HG02571 (cell line): Measurements from ENCODE around the gene SHQ1.
"Not testable (repeated sequence)": the region's sequence is repeated elsewhere in the genome, so short reads cannot be mapped to it uniquely, and the experiment has no call there.

ENCODE experiments used
- ATAC-seq: cut with Tn5 transposase; IDR thresholded peaks from one replicate; pipeline ENCODE4 v1.9.1; 2021; ENCODE audit warnings: mild to moderate bottlenecking, moderate library complexity; ENCODE audit not compliant: unreplicated experiment

The SHQ1 gene

DNA sequence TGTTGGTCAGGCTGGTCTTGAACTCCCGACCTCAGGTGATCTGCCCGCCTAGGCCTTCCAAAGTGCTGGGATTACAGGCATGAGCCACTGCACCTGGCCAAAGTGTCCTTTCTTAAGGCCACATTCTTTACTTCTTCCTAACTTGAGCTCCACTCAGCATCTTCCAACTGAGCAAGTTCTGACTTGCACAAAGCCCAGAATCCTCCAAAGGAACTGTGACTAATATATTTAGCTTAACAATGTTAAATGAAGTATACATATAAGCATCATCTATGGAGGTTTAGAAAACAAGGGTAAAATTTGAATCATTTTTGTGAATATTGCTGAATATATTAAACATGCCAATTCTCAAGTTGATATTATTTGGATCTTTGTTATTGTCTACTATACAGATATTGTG, 93.7 kb downstream of the SHQ1 start:
- ATAC-seq = no peak

DNA sequence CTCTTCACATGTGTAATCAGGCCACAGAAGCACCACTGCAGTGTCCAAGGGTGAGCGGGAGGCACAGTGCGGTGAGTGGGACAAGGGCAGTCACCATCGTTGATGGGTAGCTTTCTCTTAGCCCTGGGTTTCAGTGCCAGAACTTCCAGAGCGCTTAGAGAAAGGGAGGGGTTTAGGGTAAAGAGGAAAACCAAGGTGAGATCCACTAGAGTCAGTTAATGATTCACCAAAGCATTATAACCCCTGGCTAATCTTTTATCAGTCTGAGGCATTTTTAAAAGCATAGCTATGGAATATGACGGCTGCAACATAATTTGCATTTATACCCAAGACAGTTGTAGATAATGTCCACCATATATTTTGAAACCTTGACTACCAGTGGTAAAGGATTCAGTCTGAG, 94.8 kb downstream of the SHQ1 start:
- ATAC-seq = no peak

DNA sequence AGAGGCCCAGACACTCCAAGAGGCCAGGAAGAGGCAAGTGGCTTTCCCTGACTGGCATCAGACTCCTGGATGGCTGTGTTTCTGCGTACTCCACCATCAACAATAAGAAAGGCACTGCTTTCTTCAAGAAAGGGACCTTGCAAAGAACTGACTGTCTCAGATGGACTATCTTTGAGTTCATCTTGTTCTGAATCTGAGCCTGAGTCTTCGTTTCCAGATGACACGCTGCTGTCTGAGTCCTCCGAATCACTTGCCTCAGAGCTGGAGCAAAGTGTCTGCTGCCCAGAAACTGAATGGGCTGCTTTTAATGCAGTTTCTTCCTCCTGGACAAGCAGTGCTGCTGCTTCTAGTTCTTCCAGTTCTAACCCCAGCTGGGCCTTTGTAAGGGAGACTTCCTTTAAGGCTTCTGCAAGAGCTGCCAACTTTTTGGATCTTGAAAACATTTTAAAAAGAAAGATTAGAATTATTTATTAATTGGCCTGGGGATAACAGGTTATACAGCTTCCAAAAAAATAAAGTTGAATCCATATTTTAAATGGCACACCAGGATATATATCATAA, 97.8 kb downstream of the SHQ1 start:
- ATAC-seq = no peak

DNA sequence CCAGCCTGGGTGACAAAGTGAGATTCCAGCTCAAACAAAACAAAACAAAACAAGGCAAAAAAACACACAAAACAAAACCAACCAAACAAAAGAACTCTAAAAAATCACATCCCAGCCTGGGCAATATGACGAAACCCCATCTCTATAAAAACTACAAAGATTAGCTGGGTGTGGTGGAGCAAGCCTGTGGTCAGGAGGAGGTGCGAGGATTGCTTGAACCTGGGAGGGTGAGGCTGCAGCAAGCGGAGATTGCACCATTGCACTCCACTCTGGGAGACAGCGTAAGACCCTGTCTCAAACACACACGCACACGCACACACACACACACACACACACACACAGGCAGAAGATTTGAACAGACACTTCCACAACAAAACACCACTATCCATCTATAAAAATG, 99.6 kb downstream of the SHQ1 start:
- no peak for ATAC-seq

DNA sequence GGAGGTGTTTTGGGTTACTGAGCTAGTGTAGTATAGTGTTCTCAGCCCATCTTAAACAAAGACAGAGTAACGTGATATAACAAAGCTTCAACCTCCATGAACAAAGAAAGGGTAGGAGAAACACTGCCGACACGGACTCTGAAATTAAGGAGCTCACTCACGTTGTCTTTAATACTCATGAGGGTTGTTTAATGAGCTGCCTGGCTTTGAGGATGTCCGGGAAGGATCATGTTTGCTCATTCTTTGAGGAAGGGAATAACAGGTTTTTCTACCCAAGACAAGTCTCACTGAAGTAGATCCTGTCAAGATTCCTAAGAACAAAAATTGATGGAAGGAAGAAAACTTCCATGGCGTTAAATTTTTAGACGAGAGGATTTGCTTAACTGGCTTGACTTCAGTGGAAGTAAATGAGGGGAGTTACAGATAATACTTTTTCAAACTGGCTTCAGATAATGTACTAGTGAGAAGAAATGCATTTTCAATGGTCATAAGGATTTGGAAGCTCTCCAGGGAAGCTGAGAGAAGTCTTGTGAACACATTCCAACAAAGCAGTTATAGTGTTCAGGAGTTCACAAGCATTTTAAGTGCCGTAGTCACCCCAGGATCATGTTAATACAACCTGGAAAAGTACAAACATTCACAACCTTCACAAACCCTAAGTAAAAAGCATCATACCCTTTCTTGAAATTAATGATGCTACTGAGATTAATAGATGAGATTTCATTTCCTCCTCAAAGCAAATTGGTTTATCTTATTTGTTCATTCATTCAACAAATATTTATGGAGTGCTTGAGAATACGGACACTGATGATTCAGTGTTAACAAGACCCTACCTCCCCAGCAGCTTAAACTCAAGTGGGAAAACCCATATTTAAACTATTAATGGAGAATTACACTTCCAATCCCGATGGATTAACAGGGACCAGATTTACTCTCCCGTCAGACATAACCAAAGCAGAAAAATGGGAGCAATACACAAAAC, 101.5 kb downstream of the SHQ1 start:
- ATAC-seq = no peak

DNA sequence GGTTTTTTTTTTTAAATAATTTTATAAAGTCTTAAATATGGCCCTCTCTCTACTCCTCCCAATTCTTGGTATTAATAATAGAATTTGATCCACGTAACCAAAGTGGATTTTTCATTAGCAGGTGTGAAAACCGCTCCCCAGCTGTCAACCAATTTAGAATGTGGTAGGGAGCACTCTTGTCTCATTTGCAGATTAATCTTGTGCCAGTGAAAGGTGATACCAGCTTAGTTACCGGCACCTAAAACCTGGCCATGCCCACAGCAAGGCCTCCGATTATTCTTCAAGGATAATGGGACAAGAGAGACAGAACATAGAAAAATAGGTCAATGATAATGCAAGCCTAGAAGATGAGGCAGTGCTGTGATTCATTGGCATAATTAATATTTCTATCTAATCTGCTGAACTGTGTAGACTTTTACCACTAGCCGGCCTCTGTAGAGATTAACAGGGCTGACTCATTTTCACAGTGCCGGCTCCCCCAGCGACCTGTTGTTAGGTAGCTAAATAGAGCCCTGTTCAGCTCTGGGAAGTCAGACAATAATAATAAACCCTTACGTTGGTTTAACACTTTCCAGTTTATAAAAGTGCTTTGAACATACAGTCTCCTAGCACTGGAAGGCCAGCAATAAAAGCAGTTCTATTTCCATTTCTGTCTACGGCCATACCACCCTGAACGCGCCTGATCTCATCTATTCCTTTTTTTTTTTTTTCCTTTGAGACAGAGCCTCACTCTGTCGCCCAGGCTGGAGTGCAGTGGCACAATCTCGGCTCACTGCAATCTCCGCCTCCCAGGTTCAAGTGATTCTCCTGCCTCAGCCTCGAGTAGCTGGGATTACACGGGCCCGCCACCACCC, 102.9 kb downstream of the SHQ1 start:
- ATAC-seq = no peak

DNA sequence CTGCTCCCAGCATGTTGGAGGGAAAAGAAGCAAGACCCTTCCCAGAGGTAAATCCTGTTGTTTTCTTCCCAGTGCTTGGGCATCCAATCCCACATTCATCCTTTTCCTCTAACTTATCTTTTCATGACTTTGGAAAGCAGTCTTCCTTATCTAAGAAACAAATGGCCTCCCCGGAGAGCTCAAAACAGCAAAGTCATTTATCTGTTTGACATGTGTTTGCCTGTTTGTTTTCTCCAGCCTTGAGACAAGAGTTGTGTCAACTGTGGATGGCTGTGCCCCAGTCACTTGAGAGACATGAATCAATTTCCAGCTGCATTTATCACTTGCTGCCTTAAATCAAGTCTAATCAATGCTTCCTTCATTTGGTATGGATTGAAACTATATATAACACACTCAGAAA, 103.9 kb downstream of the SHQ1 start:
- ATAC-seq = no peak

DNA sequence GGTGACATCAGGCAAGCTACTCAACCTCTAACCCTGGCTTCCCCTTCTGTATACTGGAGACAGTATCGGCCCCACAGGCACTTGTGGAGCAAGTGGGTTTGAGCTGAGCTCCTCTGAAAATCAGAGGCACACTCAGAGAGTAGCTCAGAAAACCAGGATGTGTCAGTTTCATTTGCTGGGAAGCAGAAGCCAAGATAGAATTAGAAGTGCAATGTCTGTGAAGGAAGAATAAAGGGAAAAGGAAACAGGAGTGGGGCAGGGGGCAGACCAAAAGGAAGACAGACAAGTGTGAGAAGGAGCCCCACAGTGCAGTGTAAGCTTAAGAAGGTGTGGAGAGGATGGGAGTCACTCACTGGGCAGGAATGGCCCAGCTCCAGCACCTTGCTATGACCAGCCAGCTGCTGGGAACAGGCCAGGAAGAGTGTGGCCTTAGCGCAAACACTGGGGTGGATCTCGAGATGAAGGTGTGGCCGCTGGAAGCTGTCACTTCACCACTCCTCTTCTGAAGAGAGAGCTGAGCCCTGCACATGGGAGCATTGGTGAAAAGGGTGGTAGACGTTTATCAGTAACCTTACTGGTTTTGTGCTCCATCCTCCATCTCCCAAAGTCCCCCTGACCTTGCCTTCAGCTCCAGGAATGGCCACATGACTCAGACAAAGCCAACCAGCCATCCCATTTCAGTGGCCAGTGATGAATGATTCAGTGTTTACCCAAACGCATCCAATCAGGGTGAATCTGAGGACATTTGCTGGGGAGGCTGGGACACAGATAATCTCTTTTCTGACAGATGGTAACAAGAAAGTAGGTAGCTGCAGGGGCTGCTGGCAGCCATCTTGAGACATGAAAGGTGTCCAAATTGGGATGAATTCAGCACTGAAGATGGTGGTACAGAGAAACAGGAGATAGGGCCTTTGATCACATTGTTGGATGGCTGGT, 108.4 kb downstream of the SHQ1 start:
- ATAC-seq = no peak

DNA sequence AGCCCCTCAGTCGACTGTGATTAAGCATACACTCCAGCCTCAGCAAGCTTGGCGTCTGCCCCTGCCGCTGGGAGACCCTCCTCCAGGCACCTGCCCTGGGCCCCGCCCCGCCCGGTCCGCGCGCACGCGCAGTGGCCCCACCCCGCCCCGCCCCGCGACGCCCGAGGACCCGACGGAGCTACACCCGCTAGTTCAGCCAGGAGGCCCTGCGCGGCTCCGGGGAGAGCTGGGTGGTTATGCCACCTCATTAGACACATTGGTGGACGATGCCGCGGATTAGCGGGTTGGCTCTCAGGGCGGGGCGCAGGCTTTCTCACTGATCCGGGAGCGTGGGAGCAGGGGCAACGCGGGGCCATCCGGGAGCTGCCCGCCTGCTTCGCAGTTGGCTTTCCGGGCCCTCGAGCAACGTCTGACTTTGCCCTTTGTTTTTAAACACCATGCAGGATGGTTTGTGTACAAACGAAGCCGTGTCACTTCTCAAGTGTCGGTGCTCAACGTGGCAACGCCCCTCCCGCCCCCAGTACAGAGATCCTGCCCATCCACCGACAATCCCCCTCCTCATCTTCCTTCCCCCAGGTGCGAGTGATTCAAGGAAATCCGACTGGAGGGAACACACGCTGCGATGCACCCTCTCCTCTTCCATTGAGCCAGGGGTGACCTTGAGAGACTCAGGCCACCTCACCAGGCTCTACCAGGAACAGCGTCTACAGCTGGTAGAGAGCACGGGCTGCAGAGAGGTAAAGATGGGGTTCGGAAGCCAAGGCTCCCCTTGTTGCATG, 109.3 kb downstream of the SHQ1 start:
- ATAC-seq = no peak

DNA sequence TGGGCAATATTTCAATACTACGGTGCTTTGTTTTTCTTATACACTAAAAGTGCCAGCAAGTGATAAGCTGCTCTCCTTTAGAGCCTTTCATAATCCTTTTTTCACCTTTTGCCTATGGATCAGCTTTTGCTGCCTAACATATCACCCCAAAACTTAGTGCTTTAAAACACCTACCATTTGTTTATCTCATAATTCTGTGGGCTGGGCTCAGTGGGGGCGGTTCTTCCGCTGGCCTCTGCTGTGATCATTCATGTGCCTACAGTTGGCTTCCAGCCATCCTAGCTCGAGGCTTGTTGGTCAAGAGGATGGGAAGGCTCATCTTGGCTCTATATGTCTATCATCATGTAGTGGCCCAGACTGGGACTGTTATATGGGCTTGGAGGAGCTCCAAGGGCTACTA, 113.2 kb downstream of the SHQ1 start:
- not testable (repeated sequence) for ATAC-seq

DNA sequence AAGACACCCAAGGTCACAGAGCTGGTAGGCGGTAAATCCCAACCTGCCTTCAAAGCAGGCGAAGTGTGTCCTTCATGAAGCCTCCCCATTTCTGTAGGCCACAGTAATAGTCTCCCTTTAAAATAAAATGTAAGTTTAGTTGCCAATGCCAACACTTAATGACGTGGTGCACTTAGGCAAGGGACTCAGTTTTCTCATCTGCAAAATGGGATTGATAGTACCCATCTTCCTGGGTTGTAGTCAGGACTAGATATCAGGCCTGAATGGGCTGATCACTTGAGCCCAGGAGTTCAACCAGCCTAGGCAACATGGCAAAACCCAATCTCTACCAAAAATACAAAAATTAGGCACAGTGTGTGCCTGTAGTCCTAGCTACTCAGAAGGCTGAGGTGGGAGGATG, 114.6 kb downstream of the SHQ1 start:
- ATAC-seq = no peak

DNA sequence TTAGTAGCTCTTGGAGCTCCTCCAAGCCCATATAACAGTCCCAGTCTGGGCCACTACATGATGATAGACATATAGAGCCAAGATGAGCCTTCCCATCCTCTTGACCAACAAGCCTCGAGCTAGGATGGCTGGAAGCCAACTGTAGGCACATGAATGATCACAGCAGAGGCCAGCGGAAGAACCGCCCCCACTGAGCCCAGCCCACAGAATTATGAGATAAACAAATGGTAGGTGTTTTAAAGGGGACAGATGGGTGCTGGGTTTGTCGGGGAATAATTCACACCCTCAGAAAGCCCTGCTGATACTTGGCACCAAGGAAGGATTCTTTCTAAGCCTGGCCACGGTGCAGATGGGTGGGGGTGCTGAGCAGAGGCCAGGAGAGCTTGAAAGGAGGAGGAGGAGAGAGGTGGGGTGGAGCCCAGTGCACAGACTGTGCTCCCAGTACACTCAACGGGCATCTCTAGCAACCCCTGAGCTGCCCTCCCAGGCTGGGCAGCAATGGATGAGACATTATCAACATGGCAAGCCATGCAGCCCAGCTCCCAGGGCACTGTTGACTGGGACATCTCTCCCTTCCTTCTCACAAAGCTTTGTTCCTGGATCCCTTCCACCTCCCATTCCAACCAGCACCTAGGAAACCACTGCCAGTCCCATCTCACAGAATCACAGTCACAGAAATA, 115.4 kb downstream of the SHQ1 start:
- ATAC-seq = not testable (repeated sequence)

DNA sequence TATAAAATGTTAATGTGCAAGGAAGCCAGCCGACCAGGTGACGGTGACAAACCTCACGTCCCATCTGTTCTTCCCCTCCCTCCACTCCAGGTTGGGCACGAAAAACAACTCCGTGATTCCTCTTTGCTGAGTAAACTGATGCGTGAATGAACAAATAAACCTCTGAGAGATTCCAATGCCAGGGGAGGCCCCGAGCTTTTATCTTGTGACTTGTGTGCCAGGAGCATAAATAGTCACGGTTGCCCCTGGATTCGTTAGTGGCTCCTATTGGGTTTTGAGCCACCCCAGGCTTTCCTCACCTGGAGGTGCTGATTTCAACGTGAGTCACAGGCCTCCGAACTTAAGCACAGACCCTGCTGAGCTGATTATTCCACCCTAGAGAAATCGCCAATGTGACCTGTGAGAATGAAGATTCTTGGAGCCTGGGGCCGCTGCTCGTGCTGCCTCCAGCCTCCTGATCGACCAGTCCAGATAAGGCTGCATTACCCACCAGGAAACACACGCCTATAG, 119.2 kb downstream of the SHQ1 start:
- no peak for ATAC-seq

DNA sequence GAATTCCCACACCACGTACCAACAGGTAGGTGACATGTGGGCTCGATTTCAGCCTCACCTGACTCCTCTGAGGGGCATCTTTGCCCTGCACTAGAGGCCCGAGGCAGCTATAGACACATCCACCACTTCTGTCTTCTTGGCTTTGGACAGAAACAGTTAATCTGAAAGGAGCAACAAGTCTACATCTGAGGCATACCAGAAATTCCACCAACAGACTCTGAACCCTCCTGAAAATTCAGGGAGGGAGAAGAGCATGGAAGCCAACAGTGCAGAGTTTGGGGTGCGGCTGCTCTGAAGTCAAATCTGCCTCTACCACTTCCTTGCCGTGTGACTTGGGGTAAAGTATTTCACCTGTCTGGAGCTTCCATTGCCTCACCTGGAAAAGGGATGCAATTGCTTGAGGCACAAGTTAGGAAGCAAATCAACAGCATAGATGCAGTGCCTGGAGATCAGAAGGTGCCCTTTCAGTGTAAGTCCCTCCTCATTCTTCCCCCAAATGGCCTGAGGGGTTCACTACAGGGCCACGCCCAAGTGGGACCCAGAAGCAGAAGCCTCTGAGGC, 119.8 kb downstream of the SHQ1 start:
- ATAC-seq = no peak

DNA sequence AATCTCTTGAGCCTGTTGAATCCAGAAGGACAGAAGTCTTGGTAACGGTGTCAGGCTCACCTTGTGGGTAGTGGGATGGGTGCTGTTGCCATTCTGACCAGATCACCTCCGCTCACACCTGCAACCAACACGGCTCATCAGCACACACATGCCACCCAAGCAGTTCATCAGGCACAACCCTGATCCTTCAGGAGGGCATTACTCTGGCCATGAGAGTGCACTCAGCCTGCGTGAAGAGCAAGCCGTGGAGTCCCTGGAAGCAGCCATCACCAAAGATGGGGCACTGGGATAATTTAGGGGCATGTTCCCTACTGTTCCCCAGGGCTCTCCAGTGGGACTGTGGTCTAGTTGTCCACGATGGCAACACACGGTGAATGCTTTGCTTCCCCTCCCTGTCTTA, 120.5 kb downstream of the SHQ1 start:
- ATAC-seq = no peak

DNA sequence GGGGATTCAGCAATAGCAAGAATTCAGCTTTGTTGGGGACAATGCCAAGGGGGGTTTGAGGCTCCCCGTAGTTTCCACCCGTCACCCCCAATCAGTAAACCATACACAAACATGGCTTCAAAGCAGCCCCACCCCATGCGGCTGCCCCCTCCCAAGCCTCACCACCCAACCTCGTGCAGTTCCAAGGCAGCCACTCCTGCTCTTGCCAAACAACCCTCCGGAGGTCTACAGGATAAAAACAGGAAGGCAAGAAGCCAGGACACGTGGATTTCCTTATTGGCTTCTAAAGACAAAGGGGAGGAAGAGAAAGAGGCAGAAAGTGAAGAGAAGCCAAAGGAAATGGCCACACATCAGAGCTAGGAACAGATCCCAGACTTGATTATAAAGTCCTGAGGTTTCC, 121.1 kb downstream of the SHQ1 start:
- ATAC-seq = no peak

DNA sequence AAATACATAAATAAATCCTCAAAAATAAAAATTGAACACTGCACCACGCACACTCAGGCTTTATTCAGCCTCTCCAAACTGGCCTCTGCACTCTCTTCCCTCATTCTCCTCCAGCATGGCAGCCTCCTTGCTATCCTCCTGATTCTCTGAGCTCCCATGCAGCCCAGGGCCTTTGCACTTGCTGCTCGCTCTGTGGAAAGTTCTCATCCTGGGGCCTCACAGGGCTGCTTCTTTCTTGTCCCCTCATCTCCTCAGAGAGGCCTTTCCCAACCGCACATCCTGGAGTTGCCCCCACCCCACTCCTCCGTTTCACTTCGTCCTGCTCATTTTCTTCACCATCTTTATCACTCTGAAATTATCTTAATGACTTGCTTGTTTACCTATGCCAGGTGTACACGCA, 123.0 kb downstream of the SHQ1 start:
- ATAC-seq = no peak

DNA sequence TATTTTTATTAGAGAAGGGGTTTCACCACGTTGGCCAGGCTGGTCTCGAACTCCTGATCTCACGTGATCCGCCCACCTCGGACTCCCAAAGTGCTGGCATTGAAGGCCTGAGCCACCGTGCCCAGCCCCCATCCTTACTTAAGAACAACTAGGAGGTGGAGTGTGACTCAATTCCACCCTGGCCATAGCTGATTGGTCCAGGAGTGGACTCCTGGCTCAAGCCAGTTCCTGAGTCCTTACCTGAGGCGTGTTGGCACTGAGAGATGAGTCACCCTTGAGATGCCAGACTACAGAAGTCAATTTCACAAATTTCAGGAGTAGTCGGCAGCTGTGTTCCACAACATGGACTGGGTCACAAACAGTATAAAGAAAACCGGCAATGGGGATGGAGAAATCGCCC, 124.2 kb downstream of the SHQ1 start:
- no peak for ATAC-seq
